Upper lobe of left lung (tissue), 4 donors: ENCODE data around the gene RAB11FIP3.

Experiments
- CTCF ChIP-seq, 6 experiments: fragments of 450-650 bp in 4 of 6; fragments of 200-600 bp in 2 of 6; sonication (generic) in 2 of 6; IDR thresholded peaks; one replicate each; pipeline ENCODE4 v1.5.1; 2016 to 2019; ENCODE audit warnings: antibody characterized with exemption in 6 of 6
- POLR2AphosphoS5 ChIP-seq, 2 donors: sonication (generic); formaldehyde crosslinking; IDR thresholded peaks; one replicate each; pipeline ENCODE4 v1.5.1; 2017; ENCODE audit warnings: antibody characterized with exemption in 2 of 2

GRCh38 chr16:491220-491919 is 65.9 kb downstream of the RAB11FIP3 start:
- no peak for TF ChIP-seq CTCF (IDR thresholded peaks at IDR 0.05)
- TF ChIP-seq POLR2AphosphoS5 (IDR thresholded peaks at IDR 0.05) = no peak
